Measurements from ENCODE around the gene DNAJB2.
"Not testable (repeated sequence)": the region's sequence is repeated elsewhere in the genome, so short reads cannot be mapped to it uniquely, and the experiment has no call there.

DNAJB2 gene

DNA sequence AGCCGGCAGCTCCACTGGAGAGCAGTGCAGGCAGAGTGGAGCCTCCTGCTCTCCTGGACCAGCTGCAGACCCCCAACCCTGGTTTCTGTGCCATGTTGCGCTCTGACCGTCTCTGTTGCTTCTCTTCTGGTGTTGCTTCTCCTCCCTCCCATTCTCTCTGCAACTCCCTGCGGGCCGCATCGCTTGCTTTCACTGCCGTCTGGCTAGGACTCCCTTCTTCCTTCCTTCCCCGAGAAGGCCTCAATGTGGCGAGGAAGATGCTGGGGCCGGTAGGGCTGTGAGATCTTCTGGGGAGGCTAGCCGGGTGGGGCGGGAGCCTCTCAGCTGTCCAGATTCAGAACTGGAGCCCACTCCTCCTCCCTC, 6.2 kb downstream of the DNAJB2 start:
- no peak for DNase-seq (ENCODE audit: low read depth)

DNA sequence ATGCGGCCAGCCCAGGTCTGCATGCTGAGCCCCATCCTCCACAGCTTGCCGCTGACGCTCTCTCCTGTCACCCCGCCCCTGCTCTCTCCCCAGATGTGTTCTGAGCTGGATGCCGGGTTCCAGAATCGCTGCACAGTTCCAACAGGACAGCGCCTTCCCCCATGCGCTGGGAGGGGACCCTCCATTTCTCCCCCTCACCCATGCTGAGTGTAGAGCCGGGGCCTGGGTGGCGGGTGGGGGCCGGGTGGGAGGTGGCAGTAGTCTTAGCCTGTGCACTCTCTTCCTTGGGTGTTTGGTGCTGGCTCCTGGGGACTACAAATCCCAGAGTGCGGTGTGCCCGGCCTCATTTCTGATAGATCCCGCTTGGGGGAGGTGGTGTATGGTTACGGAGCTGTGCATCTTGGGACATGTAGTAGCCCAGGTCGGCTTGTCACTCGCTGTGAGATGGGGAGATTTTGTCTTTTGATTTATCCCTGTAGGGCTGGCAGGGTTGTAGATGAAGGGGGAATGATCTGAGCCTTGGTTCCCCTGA, 6.8 kb downstream of the DNAJB2 start:
- DNase-seq (ENCODE audit: low read depth) = no peak

DNA sequence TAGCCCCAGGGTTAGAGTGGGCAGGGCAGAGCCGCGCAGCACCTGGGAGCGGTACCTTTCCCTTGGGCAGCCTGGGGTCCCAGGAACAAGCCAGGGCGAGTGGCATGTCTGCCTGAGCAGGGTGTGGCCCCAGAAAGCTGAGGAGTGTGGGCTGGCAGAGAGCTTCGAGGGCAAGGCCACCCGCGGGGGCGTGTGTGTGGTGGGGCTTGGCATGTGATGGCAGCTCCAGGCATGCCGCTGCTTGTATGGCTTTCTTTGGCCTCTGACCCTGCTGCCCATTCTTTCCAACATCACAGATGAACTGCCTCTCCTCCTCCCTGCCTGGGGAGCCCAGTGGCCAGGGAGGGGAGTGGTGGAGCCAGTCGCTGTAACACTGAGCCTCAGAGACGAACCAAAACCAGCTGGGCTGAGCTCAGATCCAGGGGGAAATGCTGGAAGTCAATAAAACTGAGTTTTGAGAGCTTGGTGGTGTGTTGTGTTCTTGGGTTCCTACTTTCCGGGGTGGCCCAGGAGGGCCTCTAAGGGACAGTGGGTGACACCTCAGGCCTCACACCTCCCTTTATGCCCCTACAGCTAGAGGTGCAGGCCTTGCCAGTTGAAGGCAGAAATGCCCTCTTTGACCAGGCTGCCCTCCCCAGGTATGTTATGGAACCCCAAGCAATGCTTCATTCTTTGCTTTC, 7.4 kb downstream of the DNAJB2 start:
- DNase-seq (ENCODE audit: low read depth) = no peak

DNA sequence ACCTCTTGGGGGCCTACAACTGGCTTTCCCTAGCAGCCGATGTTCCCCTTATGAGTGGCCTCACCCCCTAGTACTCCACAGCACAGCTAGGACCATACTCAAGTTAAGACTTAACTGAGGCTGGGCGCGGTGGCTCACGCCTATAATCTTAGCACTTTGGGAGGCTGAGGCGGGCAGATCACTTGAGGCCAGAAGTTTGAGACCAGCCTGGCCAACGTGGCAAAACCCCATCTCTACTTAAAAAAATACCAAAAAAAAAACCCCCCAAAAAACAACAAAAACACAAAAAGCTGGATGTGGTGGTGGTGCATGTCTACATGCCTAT, 7.9 kb downstream of the DNAJB2 start:
- DNase-seq (ENCODE audit: low read depth) = not testable (repeated sequence)

DNA sequence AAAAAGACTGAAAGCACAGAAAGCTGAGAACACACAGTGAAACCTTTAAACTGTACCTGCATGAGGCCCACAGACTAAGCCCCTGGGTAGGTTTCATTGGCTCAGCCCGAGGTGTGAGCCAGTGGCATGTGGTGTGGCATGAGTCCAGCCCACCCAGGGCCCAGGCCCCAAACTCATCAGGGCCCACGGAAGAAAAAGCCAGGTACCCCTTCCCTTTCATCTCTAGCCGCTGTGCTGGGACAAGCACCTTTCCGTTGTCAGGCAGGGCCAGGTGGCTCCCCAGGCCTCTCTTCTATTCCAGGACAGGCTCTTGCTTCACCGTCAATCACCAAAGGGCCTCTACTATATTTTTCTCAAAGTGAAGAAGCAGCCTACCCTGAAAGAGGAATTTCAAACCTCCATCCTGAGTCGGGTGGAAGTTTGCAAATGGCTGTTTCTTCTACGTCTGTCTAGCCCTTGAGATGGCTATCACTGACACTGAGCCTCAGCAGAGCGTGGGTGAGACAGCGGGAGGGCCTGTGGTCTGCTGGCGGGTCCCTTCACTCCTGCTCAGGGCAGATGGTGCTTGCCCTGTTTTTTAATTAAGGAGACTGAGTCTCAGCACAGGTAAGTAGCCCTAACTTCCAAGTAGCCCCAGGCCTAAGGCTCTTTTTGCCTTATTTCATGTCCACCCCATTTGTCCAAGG, 8.6 kb downstream of the DNAJB2 start:
- DNase-seq (ENCODE audit: low read depth) = no peak

DNA sequence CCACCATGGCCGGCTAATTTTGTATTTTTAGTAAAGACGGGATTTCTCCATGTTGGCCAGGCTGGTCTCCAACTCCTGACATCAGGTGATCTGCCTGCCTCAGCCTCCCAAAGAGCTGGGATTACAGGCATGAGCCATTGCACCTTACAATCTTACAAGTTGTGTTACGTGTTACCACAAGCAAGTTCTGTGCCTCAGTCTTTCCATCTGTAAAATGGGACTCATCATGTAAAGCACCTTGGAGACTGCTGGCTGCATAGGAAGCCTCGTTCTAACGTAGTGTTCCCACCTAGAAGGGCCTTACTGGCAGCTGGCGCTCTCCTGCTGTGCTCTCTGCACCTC, 10.0 kb downstream of the DNAJB2 start:
- DNase-seq (ENCODE audit: low read depth) = no peak

DNA sequence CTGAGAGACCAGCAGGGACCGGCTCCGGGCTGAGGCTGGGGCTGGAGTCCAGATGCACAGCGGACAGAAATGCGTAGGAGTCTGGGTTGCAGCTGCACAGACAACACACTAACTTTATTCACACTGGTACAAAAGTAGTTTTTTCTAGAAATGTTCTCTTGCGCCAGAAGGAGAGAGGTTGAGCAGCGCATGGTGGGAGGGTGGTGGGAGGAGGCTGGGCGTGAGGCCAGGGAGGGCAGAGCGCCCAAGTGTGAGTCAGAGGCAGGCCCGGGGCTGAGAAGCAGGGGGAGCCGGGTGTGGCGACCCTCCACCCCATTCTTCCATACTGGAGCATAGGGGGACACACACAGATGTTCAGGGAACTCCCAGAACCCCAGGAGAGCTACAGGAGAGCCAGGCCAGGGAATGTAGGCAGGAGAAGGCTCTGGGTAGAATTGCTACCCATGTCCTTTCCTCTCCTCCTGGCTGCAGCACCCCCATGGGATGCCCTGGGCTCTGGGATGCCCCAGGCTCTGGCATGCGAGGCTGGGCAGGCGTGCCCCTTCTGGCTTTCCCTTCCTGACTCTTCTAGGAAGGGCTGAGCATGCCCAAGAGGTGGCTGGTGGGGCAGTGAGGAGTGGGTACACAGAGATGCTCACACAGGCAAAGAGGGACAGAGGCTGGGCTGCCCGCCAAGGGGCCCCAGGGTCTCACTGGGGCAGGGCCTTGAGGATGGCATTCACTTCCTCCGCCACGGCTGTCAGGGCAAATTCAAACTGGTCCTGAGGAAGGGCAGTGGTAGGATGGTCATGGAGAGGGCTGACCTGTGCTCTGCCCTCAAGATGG, 10.6 kb downstream of the DNAJB2 start:
- DNase-seq (ENCODE audit: low read depth) = no peak

DNA sequence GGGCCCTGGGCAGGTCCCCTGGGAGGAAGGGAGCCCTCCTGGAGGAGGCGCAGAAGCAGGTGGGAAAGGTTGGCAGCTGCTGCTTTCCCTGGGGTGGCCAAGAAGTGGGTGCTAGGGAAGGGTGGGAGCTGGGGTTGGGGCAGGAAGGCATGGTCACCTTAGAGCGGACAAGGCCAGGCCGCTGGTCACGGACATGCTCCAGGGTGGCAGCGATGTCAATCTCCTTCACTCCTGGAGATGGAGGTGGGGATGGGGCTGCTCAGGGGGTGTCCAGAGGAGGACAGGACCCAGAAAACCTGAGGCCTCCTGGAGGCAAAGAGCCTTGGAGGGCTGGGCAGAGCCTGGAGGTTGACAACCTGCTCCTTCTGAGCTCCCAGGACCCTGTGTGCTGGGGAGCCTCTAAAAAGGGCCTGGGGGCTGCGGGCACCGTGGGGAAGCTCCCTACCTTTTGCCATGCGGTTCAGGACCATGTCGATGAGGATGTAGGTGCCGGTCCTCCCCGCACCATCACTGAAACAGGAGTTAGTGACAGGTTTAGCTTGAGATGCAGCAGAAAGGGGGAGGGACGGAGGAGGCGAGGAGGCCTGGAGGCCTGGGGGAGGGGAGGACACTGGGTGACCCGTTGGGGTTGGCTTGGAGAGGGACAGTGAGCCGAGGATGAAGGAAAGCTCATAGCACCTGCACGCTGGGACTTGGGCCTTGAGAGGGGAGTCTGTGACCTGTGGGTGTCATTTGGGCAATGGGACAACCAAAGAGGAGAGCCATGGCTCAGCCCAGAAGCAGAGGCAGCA, 11.4 kb downstream of the DNAJB2 start:
- DNase-seq (ENCODE audit: low read depth) = no peak

DNA sequence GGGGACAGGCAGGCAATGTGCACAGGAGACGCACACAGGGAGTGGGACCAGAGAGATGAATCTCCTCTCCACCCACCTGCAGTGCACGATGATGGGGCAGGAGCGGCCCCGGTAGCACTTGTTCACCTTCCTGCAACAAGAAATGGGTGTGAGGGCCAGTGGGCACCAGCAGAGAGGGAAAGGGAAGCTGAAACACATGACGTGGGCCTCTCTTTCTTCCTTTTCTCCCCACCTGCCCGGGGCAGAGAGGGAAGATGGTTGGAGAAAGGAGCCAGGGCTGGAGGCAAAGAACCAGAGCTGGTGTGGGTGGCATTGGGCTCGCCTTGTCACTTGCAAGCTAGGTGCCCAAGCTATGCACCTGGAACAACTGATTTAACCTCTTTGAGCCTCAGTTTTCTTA, 12.2 kb downstream of the DNAJB2 start:
- no peak for DNase-seq (ENCODE audit: low read depth)

DNA sequence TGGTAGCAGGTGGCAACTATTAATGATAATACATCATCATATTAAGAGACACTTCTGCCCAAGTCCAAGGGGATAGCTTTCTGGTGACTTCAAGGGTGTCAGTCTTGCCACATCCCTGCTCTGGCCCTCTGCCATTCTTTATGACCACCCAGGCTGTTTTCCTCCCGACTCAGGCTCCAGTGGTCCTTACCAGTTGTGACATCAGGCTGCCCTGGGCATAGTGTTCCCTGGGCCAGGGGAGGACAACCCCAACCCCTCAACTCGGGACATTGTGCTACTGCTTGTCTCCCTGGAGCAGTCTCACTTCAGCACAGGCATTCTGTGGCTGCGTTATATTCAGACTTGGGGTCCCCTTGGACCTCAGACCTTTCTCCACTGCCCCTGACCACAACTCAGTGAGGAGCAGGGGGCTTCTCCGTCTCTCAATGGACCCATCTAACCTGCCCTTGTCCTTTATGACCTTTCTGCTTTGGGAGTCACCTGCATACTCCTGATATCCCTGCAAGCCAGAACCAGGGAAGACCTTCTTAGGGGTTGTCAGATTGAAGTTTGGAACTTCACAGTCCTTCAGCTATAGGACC, 12.8 kb downstream of the DNAJB2 start:
- DNase-seq (ENCODE audit: low read depth) = no peak

DNA sequence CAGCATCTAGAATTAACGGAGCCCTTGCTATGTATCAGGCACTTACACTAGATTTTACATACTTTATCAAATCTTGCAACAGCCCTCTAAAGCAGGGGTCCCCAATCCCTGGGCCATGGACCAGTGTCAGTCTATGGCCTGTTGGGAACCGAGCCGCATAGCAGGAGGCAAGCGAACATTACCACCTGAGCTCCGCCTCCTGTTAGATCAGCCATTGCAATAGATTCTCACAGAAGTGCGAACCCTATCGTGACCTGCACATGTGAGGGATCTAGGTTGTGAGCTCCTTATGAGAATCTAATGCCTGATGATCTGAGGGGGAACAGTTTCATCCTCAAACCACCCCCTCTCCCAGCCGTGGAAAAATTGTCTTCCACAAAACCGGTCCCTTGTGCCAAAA, 13.4 kb downstream of the DNAJB2 start:
- no peak for DNase-seq (ENCODE audit: low read depth)

DNA sequence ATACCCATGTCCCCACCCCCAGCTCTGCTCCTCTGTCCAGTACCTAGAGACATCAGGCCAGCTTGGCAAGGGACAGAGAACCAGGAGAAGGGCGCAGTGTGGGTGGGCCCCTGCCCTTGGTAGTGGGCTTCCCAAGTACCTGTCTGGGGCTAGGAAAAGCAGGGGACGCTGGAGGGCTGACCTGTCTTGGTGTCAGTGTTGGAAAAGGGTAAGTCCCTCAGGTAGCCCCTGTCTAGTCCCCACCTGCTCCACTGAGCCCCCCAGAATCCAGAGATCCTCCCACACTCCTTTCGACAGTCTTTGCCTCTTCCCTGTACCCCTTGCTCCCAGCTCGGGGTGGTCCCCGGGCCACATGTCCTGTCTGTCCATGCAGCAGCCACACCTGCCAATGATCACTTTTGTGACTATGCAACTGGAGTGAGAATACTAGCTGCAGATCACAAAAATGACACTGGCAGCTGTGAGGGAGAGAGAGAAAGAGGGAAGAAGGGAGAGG, 14.6 kb downstream of the DNAJB2 start:
- DNase-seq (ENCODE audit: low read depth) = no peak

DNA sequence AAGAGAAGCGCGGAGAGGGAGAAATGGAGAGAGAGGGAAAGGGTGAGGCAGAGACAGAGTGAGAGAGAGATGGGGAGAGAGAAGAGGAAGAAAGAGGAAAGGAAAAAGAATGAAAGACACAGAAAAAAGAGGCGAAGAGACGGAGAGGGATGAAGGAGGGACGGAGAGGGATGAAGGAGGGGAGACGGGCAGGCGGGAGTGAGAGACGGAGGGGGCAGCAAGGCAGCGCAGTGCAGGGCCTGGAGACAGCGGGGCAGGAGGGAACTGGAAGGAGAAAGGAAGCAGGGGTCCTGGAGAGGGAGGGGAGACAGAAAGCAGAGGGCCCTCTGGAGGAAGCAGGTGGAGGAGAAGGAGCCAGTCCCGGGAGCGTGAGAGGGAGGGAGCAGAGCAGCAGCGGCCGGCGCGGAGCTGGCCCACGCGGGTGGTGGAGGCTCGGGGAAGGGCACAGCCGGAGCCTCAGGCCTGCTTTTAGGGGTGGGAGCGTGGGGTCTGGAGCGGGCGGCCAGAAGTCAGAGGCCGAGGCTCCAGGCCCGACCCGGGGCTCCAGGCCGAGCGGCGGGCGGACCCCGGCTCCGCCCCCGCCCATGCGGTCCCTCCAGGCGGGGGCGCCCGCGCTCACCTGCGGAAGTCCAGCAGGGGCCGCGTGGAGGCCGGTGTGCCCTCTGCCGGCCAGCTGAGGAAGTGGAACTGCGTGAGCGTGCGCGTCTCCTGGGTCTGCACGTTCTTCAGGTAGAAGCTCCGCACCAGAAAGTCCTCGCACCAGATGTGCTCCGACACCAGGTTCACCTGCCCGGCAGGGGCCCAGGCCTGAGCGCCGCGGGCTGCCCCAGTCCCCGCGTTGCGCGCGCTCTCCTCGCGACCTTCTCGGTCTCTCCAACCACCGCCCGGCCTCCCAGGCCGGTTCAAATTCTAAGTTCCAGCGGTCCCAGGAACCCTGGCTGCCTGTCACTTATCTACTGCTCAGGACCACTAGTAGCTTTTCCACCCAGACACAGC, 15.5 kb downstream of the DNAJB2 start:
- peak; percentile 77 for DNase-seq (ENCODE audit: low read depth)

DNA sequence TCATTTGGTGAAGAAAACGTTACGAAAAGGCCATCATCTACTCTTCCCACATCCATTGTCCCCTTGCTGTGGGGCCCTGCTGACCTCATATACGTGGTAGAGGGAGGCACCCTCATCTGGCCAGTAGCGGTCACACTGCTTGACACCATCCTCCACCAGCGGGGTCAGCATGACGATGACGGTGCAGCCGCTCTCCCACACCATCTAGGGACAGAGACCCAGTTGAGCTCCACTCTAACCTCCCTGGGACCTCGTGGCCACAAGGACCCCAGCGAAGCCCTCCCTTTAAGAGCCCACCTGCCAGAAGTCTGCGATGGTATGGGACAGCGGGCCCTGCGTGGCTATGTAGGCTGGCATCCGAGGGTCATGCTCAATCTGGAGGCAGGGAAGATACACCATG, 17.0 kb downstream of the DNAJB2 start:
- no peak for DNase-seq (ENCODE audit: low read depth)

DNA sequence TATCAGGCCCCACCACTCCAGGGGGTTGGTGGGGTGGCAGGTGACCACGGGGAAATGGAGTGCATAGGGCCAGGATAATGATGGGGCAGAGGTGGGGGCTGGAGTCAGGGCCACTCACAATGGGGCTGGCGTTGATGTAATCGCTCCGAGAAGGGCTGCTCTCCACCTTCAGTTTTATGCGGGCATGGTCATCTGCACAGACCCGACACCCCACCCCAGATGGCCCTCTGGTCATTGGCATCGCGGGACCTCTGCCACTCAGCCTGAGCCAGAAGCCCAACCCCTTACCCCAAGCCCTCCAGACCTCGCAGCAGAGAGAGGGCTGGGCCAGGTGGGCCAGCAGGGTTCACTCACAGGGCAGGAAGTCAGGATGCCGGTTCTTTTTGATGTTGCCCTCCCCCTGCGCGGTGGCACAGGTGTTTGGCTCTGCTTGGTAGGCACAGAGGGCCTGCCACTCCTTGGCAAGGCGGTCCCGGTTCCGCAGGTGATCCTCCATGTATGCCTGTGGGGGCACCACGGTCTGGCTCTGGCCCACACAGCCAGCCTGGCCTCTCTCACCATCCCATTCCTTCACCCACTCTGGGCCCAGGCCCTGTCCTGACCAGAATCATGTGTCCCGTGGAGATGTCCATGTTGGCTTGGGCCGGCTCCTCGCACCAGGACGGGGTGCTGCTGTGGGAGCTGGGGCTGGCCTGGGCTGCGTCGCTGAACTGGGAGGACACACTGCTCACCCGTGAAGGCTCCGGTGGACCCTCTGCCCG, 17.6 kb downstream of the DNAJB2 start:
- DNase-seq (ENCODE audit: low read depth) = no peak

DNA sequence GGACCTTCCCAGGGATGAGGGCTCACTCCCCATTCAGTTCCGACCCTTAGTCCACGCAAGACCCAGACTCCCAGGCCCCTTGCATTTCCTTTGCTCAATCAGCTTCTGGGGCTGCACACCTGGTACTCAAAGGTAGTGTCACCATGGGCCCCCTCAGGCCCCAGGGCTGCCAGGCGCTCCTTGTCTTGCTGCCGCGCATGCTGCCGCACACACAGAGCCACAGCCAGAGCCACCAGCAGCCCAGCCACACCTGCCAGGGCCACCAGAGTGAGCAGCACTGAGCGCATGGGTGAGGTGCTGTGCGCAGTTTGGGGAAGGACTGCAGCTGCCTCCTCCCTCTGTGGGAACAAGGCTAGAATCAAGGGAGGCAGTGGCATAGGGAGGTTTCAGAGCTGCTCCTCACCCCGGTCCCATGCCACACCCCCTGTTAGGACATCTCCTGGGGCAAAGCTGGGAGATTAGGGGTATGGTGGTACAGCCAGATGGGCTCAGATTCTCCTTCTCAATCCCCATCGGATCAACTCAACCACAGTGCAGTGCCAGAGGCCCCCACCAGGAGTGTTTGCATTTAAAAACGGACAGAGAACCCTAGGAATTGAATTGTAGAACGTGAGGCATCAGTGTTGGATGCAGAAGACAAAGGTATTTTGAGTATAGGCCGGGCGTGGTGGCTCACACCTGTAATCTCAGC, 18.7 kb downstream of the DNAJB2 start:
- DNase-seq (ENCODE audit: low read depth) = no peak

DNA sequence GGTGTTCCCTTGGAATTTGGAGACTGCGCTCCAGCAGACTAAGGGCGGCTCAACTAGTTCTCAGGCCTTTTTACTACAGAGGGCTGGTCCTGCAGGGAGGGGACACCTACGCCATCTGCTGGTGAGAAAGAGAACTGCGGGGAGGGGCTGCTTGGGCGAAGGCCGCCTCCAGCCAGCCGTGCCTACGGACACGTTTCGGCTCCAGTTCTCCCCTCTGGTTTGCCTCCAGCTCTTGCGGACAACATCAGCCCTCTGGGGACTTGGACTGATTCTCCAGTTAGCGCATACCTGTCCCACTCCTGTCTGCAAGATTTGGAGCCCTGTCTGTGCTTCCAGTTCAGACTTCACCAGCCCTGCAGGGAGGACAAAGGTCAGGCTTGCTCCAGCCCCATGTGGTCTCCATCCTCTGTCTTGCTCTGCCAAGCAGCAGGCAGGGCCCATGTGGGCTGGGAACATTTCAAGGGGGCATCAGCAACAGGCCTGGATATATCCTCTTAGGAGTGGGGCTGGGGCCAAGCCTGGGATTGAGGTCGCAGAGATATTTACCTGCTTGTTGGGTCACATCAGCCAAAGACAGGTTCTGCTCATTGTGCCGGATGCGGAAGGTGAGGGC, 19.7 kb downstream of the DNAJB2 start:
- DNase-seq (ENCODE audit: low read depth) = peak; percentile 83

DNA sequence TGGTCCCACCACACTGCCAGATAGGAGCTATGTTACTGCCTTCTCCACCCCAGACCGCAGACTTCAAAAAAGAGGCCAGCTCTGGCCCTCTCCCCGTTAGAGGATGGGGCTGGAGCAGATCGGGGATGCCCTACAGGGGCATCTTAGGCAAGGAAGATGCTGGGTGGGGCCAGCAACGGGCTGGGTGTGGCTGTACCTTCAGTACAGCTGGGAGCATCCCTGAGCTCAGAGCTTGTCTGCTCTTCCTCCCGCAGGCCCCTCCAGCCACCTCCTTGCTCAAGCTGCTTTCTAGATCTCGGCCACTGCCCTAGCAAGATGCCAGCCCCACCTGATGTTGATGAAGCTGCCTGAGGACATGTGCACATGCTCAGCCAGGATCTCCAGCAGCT, 20.2 kb downstream of the DNAJB2 start:
- no peak for DNase-seq (ENCODE audit: low read depth)

DNA sequence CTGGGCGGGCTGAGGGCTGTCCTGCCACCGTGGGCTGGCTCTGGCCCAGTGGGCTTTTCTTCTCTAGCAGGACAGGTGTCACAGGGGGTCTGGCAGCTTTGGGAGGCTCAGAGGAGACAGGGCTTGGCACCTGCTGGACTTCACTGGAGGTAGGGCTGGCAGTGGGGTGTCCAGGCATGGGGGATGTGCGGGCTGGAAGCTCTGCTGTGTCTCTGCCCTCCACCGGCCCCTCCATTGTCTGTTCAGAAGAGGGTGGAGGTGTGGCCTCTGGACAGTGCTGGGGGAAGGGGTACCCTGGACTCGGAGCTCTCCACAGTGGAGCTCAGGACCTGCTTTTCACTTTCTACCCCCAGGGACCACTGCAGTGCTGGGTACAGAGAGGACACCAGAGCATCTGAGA, 20.9 kb downstream of the DNAJB2 start:
- no peak for DNase-seq (ENCODE audit: low read depth)

Measured in stimulated activated CD8-positive, alpha-beta memory T cell treated with anti-CD3 and anti-CD28 coated beads, Interleukin-7, amount 100 ng/mL, for 24 hours (primary cell).